GM18520 (cell line): Measurements from ENCODE around the gene GTF3C1.
"Not testable (repeated sequence)": the region's sequence is repeated elsewhere in the genome, so short reads cannot be mapped to it uniquely, and the experiment has no call there.

Experiments used
- ATAC-seq: cut with Tn5 transposase; IDR thresholded peaks from one replicate; pipeline ENCODE4 v1.9.1; 2021; ENCODE audit not compliant: unreplicated experiment

GTF3C1 gene

GRCh38 chr16:27464626-27465482 is 84.9 kb downstream of the GTF3C1 start:
- no peak for ATAC-seq

GRCh38 chr16:27463741-27464591 is 85.7 kb downstream of the GTF3C1 start:
- no peak for ATAC-seq

GRCh38 chr16:27462846-27463682 is 86.6 kb downstream of the GTF3C1 start:
- ATAC-seq, result no peak

- no peak for ATAC-seq
Observed at GRCh38 chr16:27462200-27462845, 87.4 kb downstream of the GTF3C1 start.

- no peak for ATAC-seq
Observed at GRCh38 chr16:27461483-27462171, 88.1 kb downstream of the GTF3C1 start.

DNA sequence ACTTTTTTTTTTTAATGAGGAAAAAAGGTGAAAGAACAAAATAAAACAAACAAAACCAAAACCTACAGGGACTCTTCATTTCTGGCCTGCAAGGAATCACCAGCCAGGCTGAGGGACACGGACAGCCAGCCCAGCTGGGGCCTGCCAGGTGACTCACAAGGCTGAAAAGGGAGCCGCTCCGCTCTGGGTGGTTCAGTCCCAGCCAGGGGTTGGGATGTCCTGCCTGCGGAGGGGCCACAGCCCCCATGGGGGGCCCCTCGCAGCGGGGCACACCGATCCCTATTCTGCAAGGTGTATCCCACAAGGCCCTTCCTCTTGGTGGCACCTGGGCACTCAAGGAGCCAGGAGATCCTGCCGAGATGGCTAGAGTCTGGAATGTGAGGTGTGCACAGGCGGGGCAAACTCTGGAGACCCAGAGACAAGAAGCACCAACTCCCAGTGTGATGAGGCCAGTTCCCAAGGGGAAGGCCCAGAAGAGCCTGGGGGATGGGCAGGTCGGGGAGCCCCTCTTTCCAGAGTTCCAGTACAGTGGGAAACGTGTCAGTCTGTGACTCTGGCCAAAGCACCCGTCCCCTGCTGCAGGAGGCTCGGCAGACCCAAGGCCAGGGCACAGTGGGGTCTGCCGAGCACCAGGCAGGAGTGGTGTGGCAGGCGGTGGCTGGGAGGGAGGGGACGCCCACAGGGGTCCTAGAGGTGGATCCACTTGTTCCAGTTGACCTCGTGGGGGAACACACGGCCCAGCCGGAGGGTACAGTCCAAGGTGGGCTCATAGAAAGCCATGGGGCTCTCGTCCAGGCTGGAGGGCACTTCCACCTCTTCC is 88.8 kb downstream of the GTF3C1 start:
- no peak for ATAC-seq

DNA sequence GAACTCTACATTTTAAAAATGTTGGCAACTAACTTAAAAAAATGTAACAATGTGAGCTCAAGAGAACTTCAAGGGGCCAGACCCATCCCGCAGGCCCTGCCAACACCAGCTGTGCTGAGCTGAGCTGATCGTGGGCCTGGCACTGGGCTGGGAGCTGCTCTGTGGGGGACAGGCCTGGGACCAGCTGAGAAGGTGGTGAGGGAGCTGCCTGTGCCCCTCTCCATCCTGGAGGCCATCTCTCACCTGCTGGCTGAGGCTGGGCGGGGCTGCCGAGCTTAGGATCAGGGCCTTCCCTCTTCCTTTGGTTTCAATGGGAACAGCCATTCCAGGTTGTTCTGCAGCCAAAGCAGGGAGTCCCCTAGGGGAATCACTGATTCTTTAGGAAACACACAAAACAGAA is 89.5 kb downstream of the GTF3C1 start:
- ATAC-seq, result no peak

DNA sequence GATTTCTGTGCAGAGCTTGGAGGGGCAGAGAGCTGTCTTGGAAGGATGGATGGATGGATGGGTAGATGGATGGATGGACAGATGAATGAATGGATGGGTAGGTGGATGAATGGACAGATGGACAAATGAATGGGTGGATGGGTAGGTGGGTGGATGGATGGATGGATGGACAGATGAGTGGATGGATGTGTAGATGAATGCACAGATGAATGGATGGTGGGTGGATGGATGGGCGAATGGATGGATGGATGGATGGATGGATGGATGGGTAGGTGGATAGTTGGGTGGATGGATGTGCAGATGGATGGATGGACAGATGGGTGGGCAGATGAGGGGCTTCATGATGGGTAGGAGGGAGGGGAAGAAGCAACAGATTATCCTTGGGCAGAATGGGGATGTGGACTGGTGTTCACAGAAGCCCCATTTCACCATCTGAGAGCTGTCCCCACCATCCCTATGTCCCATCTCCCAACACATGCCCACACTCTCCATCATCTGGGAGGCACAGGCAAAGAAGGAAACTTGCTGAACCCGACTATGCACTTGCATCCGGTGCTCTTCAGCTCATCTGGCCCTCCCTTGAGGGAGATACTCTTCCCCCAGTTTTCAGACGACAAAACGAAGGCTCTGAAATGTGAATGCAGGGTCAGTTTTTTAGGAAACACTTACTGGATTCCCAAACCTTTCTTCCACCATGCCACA is 90.6 kb downstream of the GTF3C1 start:
- no peak for ATAC-seq

DNA sequence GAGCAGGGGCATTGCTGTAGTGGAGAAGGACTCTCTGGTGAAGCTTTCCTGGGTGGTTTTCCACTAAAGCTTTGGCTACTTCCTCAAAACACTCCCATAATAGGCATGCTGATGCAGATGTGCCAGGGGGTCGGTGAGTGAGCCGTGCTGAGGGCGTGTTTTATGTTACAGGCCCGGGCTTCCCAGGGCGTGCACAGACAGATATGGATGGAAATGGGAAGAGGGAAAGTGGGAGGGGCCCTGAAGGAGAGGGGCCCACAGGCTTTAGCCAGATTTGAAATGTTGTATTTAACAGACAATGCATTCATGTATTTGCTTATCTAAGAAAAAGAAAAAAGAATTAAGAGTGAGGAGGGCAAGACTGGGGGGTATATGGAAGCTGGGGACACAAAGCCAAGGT is 91.5 kb downstream of the GTF3C1 start:
- no peak for ATAC-seq

GRCh38 chr16:27457605-27457900 is 92.2 kb downstream of the GTF3C1 start:
- ATAC-seq, result not testable (repeated sequence)

DNA sequence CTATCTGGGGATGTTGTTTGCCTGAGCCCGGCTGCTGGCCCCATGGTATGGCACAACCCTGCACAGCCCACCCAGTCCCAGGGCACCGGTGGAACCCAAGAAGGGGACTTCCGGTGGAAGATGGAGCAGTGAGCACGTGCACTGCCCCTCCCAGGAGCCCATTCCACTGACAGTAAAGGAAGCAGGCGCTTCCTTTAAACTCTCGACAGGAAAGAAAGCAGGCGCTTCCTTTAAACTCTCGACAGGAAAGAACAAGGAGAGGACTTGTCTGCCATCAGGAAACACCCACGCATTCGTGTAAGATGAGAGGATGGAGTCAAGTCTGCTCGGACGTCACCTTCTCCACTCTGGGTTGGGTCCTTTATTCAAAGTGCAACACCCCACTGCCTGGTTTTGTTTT is 94.0 kb downstream of the GTF3C1 start:
- no peak for ATAC-seq

DNA sequence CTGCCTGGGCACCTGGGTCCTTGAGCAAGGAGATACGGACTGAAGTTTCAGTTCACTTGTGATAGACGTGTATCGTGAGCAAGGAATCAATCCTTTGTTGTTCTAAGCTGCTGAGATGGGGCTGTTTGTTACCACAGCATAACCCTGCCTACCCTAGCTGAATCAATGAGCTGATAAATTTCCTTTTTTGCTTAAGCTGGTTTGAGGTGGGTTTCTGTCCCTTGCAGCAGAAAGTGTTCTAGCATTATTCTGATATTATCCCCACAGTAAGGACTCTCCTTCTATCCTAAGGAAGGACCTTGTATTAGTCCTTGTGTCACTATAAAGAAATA is 96.3 kb downstream of the GTF3C1 start:
- no peak for ATAC-seq

GRCh38 chr16:27452569-27453493 is 96.9 kb downstream of the GTF3C1 start:
- no peak for ATAC-seq

GRCh38 chr16:27450196-27450549 is 99.5 kb downstream of the GTF3C1 start:
- peak; percentile 8 for ATAC-seq

- peak; percentile 33 for ATAC-seq
Observed at GRCh38 chr16:27449434-27450195, 100.1 kb downstream of the GTF3C1 start.

GRCh38 chr16:27448532-27449433 is 100.9 kb downstream of the GTF3C1 start:
- no peak for ATAC-seq
